WERI-Rb-1 (cell line): ENCODE data around the gene SLC24A3.

Experiments used
- DNase-seq: peaks from one replicate; pipeline ENCODE4 v3.0.0-alpha.2; 2020
- H3K27ac ChIP-seq: fragments of 250-450 bp; sonication (Bioruptor Pico); 2 replicates; pipeline ENCODE4 v1.5.1; 2020; ENCODE audit warnings: mild to moderate bottlenecking, moderate library complexity
- H3K27me3 ChIP-seq: fragments of 250-450 bp; sonication (Bioruptor Pico); 2 replicates; pipeline ENCODE4 v1.5.1; 2021; ENCODE audit warnings: mild to moderate bottlenecking, low read depth, moderate library complexity; ENCODE audit not compliant: insufficient read depth, severe bottlenecking
- H3K36me3 ChIP-seq: fragments of 250-450 bp; sonication (Bioruptor Pico); 2 replicates; pipeline ENCODE4 v1.5.1; 2020; ENCODE audit warnings: mild to moderate bottlenecking, moderate library complexity
- H3K4me3 ChIP-seq: 2 replicates; pipeline ENCODE4 v1.5.1; 2011; ENCODE audit warnings: low read depth, mild to moderate bottlenecking, control low read depth, low read length
- H3K9me3 ChIP-seq: fragments of 250-450 bp; sonication (Bioruptor Pico); 2 replicates; pipeline ENCODE4 v1.5.1; 2021; ENCODE audit warnings: mild to moderate bottlenecking, moderate library complexity; ENCODE audit not compliant: severe bottlenecking
- TF ChIP-seq, protein P1 (sequence below): IDR thresholded peaks from 2 replicates; pipeline ENCODE4 v1.5.1; 2011; ENCODE audit warnings: low read depth, mild to moderate bottlenecking, control low read depth, inconsistent platforms, low read length

The SLC24A3 gene

DNA sequence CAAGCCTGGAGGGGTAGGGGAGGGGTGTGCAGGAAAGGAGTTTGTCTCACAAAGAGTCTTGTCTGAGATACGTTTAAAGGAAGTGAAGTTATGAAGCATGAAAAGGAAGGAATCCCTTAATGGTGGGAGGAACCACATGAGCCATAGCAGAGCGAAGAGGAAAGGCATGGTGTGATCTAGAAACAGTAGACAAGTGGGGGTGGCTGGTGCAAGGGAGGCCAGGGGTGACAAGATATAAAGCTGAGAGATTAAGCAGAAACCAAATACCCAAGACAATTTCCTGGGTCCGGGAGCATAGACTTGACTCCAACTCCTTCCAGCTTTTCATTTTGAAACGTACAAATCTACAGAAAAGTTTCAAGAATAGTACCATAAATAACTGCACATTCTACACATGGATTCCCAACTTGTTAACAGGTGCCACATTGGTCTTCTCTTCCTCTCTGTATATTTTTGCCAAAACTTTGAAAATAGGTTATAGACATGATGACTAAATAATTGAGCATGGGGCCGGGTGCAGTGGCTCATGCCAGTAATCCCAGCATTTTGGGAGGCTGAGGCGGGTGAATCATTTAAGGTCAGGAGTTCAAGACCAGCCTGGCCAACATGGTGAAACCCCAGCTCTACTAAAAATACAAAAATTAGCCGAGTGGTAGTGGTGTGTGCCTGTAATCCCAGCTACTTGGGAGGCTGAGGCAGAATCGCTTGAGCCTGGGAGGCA, 211.6 kb downstream of the SLC24A3 start:
- DNase-seq, result no peak
- no peak overlapping the region for H3K4me3 ChIP-seq

DNA sequence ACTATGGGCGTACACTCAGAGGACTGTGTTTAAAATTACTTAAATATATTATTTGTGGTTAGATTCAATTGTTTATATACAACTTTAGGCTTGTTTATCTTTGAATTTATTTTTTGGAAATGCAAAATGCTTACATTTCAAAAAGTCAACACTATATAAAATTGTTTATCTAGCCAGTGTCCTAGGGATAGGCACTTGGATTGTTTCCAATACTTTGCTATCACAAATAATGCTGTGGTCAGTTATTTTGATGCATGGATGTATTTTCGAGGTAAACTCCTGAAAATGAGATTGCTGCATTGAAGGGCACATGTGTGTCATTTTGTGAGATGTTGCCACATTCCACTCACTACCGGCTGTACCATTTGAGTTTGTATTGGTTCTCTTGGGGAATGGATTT, 213.9 kb downstream of the SLC24A3 start:
- TF ChIP-seq, protein P1, sequence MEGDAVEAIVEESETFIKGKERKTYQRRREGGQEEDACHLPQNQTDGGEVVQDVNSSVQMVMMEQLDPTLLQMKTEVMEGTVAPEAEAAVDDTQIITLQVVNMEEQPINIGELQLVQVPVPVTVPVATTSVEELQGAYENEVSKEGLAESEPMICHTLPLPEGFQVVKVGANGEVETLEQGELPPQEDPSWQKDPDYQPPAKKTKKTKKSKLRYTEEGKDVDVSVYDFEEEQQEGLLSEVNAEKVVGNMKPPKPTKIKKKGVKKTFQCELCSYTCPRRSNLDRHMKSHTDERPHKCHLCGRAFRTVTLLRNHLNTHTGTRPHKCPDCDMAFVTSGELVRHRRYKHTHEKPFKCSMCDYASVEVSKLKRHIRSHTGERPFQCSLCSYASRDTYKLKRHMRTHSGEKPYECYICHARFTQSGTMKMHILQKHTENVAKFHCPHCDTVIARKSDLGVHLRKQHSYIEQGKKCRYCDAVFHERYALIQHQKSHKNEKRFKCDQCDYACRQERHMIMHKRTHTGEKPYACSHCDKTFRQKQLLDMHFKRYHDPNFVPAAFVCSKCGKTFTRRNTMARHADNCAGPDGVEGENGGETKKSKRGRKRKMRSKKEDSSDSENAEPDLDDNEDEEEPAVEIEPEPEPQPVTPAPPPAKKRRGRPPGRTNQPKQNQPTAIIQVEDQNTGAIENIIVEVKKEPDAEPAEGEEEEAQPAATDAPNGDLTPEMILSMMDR, result no peak

More for the DNA sequence above, 211.6 kb downstream of the SLC24A3 start:
- Histone ChIP-seq H3K27me3 (peaks cover 69% of the 10 kb centered on the region), H3K36me3 (no peaks in the 10 kb centered on the region), H3K9me3 (no peaks in the 10 kb centered on the region), H3K27ac (no peak overlapping the region)
- TF ChIP-seq, protein P1, result no peak

DNA sequence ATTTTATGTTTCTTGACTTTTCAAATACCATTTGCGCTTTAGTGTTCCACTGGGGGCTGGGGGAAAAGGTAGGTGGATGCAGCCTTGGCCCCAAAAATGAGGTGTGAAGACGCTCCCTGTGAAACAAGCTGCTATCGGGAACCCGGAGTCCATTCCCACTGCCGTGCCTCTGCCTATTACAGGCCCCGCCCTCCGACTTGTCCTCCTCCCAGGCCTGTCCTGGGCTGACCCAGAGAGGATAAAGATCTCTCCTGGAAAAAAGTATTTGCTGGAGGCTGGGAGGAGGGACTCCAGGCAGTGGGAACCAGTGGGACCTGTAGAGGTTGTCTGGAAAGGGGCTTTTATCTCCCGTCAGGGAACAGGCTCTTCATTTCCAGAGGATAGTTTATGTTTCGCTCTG, 215.0 kb downstream of the SLC24A3 start:
- Histone ChIP-seq H3K36me3 (no peaks in the 10 kb centered on the region), H3K9me3 (no peaks in the 10 kb centered on the region), H3K27ac (no peak overlapping the region), H3K4me3 (no peak overlapping the region), H3K27me3 (peaks cover 82% of the 10 kb centered on the region)
- DNase-seq, result peak; percentile 34
- TF ChIP-seq, protein P1, result no peak

More for the DNA sequence above, 213.9 kb downstream of the SLC24A3 start:
- Histone ChIP-seq H3K9me3 (no peaks in the 10 kb centered on the region), H3K27ac (no peak overlapping the region), H3K4me3 (no peak overlapping the region), H3K36me3 (no peaks in the 10 kb centered on the region), H3K27me3 (peaks cover 87% of the 10 kb centered on the region)
- DNase-seq, result no peak

DNA sequence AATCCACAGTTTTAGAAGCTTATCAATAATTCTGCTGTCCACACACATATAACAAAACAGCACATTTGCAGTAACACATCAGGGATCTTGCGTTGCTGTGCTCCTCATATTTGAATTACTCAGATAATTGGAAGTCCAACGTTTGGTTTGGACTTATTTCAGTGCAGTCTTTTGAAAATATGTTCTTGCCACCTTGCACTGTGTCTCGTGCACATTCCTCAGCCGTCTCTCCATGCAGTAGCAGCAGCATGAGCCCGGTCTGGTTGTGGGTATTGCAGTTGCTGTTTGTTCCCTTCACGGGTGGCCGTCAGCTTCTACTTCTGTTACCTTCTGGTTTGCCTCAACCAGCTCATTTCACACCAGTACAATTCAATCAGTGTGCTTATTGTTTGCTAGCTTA, 215.5 kb downstream of the SLC24A3 start:
- H3K27ac ChIP-seq, result no peak overlapping the region
- no peak for DNase-seq
- no peak overlapping the region for H3K4me3 ChIP-seq

DNA sequence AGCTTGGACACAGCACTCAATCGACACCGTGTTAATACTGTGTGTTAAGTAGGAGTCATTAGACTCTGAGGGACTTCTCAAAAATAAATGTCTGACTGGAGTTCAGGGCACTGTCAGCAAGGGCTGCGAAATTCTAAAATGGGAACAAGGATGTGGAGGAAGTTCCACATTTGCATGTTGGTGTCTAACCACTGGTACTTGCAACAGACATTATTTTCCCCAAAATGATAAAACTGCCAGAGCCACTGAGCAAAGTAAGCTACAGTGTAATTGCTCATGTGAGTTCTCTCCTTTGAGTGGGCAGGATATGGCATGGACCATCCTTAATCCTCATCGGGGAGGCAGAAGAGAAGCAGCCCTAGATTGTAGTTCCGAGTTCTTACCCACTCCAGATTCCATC, 215.9 kb downstream of the SLC24A3 start:
- Histone ChIP-seq H3K9me3 (no peaks in the 10 kb centered on the region), H3K27me3 (peaks cover 80% of the 10 kb centered on the region), H3K4me3 (no peak overlapping the region), H3K36me3 (no peaks in the 10 kb centered on the region), H3K27ac (no peak overlapping the region)
- TF ChIP-seq, protein P1, result no peak
- no peak for DNase-seq

More for the DNA sequence above, 215.5 kb downstream of the SLC24A3 start:
- Histone ChIP-seq H3K9me3 (no peaks in the 10 kb centered on the region), H3K36me3 (no peaks in the 10 kb centered on the region), H3K27me3 (peaks cover 81% of the 10 kb centered on the region)
- TF ChIP-seq, protein P1, result no peak

DNA sequence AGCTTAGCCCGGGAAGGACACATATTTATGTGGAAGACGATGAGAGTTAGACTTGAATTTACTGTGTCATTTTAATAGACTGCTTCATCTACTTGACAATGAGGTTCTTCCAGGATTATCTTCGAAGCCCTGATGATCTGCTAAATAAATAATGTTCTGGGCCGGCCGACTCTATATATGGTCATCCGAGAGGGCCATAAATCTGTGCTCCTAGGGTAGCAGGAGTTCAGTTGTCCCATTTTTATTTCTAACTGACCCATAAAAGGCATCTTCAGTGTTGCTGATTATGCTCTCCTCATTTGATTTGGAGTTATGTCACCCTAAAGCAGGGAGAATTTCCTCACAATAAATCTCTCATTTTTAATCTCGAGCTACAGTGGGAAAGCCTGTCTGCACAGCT, 217.1 kb downstream of the SLC24A3 start:
- H3K9me3 ChIP-seq, result no peaks in the 10 kb centered on the region
- H3K27me3 ChIP-seq, result peaks cover 82% of the 10 kb centered on the region
- DNase-seq, result no peak
- no peaks in the 10 kb centered on the region for H3K36me3 ChIP-seq
- H3K4me3 ChIP-seq, result no peak overlapping the region
- TF ChIP-seq, protein P1, result no peak
- H3K27ac ChIP-seq, result no peak overlapping the region
